Measurements from ENCODE around the gene CEP20.
"Not testable (repeated sequence)": the region's sequence is repeated elsewhere in the genome, so short reads cannot be mapped to it uniquely, and the experiment has no call there.

The CEP20 gene

GRCh38 chr16:15839204-15839603 lies 49.2 kb downstream of the CEP20 start:
- not testable (repeated sequence) for H3K9me3 ChIP-seq (replicated peaks; ENCODE audit: low read length); H3K36me3 ChIP-seq (ENCODE audit: insufficient read depth, low read length); H3K9ac ChIP-seq (ENCODE audit: low read depth, low read length); H3K4me3 ChIP-seq (ENCODE audit: low read length); H3K4me2 ChIP-seq (ENCODE audit: low read length); H3K4me1 ChIP-seq (ENCODE audit: control insufficient read depth, insufficient read depth, low read length)
- peaks cover 24% of the 10 kb centered on the region for H3K27me3 ChIP-seq (ENCODE audit: control insufficient read depth, insufficient read depth, low read length)

- H3K4me2 ChIP-seq (ENCODE audit: low read length), result no peak overlapping the region
- no peak overlapping the region for H3K9ac ChIP-seq (ENCODE audit: low read depth, low read length)
- H3K4me1 ChIP-seq (ENCODE audit: control insufficient read depth, insufficient read depth, low read length), result no peaks in the 10 kb centered on the region
- H3K4me3 ChIP-seq (ENCODE audit: low read length), result no peak overlapping the region
- no peaks in the 10 kb centered on the region for H3K36me3 ChIP-seq (ENCODE audit: insufficient read depth, low read length)
- H3K9me3 ChIP-seq (replicated peaks; ENCODE audit: low read length), result no peaks in the 10 kb centered on the region
- H3K27me3 ChIP-seq (ENCODE audit: control insufficient read depth, insufficient read depth, low read length), result peaks cover 31% of the 10 kb centered on the region
Observed at GRCh38 chr16:15837761-15838160, 50.6 kb downstream of the CEP20 start.

- H3K4me2 ChIP-seq (ENCODE audit: low read length), result no peak overlapping the region
- no peaks in the 10 kb centered on the region for H3K9me3 ChIP-seq (replicated peaks; ENCODE audit: low read length)
- no peak overlapping the region for H3K9ac ChIP-seq (ENCODE audit: low read depth, low read length)
Observed at GRCh38 chr16:15836965-15837611, 51.3 kb downstream of the CEP20 start.

GRCh38 chr16:15836074-15836473 lies 52.3 kb downstream of the CEP20 start:
- Histone ChIP-seq H3K36me3 (ENCODE audit: insufficient read depth, low read length) (no peaks in the 10 kb centered on the region), H3K4me1 (ENCODE audit: control insufficient read depth, insufficient read depth, low read length) (no peaks in the 10 kb centered on the region)

More at GRCh38 chr16:15836965-15837611, 51.3 kb downstream of the CEP20 start:
- no peaks in the 10 kb centered on the region for H3K4me1 ChIP-seq (ENCODE audit: control insufficient read depth, insufficient read depth, low read length)
- H3K4me3 ChIP-seq (ENCODE audit: low read length), result no peak overlapping the region
- H3K36me3 ChIP-seq (ENCODE audit: insufficient read depth, low read length), result no peaks in the 10 kb centered on the region
- H3K27me3 ChIP-seq (ENCODE audit: control insufficient read depth, insufficient read depth, low read length), result peaks cover 34% of the 10 kb centered on the region

GRCh38 chr16:15835136-15835878 lies 53.1 kb downstream of the CEP20 start:
- no peaks in the 10 kb centered on the region for H3K36me3 ChIP-seq (ENCODE audit: insufficient read depth, low read length)
- no peaks in the 10 kb centered on the region for H3K4me1 ChIP-seq (ENCODE audit: control insufficient read depth, insufficient read depth, low read length)
- peaks cover 27% of the 10 kb centered on the region for H3K27me3 ChIP-seq (ENCODE audit: control insufficient read depth, insufficient read depth, low read length)
- no peaks in the 10 kb centered on the region for H3K9me3 ChIP-seq (replicated peaks; ENCODE audit: low read length)
- no peak overlapping the region for H3K4me3 ChIP-seq (ENCODE audit: low read length)
- H3K9ac ChIP-seq (ENCODE audit: low read depth, low read length), result no peak overlapping the region
- H3K4me2 ChIP-seq (ENCODE audit: low read length), result no peak overlapping the region

More at GRCh38 chr16:15836074-15836473, 52.3 kb downstream of the CEP20 start:
- peaks cover 34% of the 10 kb centered on the region for H3K27me3 ChIP-seq (ENCODE audit: control insufficient read depth, insufficient read depth, low read length)
- H3K4me3 ChIP-seq (ENCODE audit: low read length), result no peak overlapping the region
- no peaks in the 10 kb centered on the region for H3K9me3 ChIP-seq (replicated peaks; ENCODE audit: low read length)
- H3K9ac ChIP-seq (ENCODE audit: low read depth, low read length), result no peak overlapping the region
- no peak overlapping the region for H3K4me2 ChIP-seq (ENCODE audit: low read length)

GRCh38 chr16:15834502-15834901 lies 53.9 kb downstream of the CEP20 start:
- Histone ChIP-seq H3K9me3 (replicated peaks; ENCODE audit: low read length) (no peaks in the 10 kb centered on the region), H3K36me3 (ENCODE audit: insufficient read depth, low read length) (no peaks in the 10 kb centered on the region), H3K4me2 (ENCODE audit: low read length) (no peak overlapping the region), H3K4me1 (ENCODE audit: control insufficient read depth, insufficient read depth, low read length) (no peaks in the 10 kb centered on the region), H3K27me3 (ENCODE audit: control insufficient read depth, insufficient read depth, low read length) (peaks cover 24% of the 10 kb centered on the region), H3K9ac (ENCODE audit: low read depth, low read length) (no peak overlapping the region), H3K4me3 (ENCODE audit: low read length) (no peak overlapping the region)

GRCh38 chr16:15833541-15833940 lies 54.9 kb downstream of the CEP20 start:
- Histone ChIP-seq H3K4me1 (ENCODE audit: control insufficient read depth, insufficient read depth, low read length) (no peaks in the 10 kb centered on the region), H3K4me3 (ENCODE audit: low read length) (no peak overlapping the region), H3K27me3 (ENCODE audit: control insufficient read depth, insufficient read depth, low read length) (peaks cover 33% of the 10 kb centered on the region), H3K36me3 (ENCODE audit: insufficient read depth, low read length) (no peaks in the 10 kb centered on the region), H3K9me3 (replicated peaks; ENCODE audit: low read length) (no peaks in the 10 kb centered on the region), H3K9ac (ENCODE audit: low read depth, low read length) (no peak overlapping the region), H3K4me2 (ENCODE audit: low read length) (no peak overlapping the region)

- Histone ChIP-seq H3K4me1 (ENCODE audit: control insufficient read depth, insufficient read depth, low read length) (no peaks in the 10 kb centered on the region), H3K9me3 (replicated peaks; ENCODE audit: low read length) (no peaks in the 10 kb centered on the region), H3K27me3 (ENCODE audit: control insufficient read depth, insufficient read depth, low read length) (peaks cover 41% of the 10 kb centered on the region), H3K4me3 (ENCODE audit: low read length) (no peak overlapping the region), H3K36me3 (ENCODE audit: insufficient read depth, low read length) (no peaks in the 10 kb centered on the region), H3K4me2 (ENCODE audit: low read length) (no peak overlapping the region), H3K9ac (ENCODE audit: low read depth, low read length) (no peak overlapping the region)
Observed at GRCh38 chr16:15832241-15832640, 56.2 kb downstream of the CEP20 start.

GRCh38 chr16:15830832-15831451 lies 57.5 kb downstream of the CEP20 start:
- peaks cover 47% of the 10 kb centered on the region for H3K27me3 ChIP-seq (ENCODE audit: control insufficient read depth, insufficient read depth, low read length)

GRCh38 chr16:15829460-15829859 lies 58.9 kb downstream of the CEP20 start:
- H3K9me3 ChIP-seq (replicated peaks; ENCODE audit: low read length), result no peaks in the 10 kb centered on the region
- H3K4me3 ChIP-seq (ENCODE audit: low read length), result no peak overlapping the region
- H3K4me1 ChIP-seq (ENCODE audit: control insufficient read depth, insufficient read depth, low read length), result no peaks in the 10 kb centered on the region
- no peak overlapping the region for H3K4me2 ChIP-seq (ENCODE audit: low read length)
- no peak overlapping the region for H3K9ac ChIP-seq (ENCODE audit: low read depth, low read length)
- no peaks in the 10 kb centered on the region for H3K36me3 ChIP-seq (ENCODE audit: insufficient read depth, low read length)
- peaks cover 58% of the 10 kb centered on the region for H3K27me3 ChIP-seq (ENCODE audit: control insufficient read depth, insufficient read depth, low read length)

More at GRCh38 chr16:15830832-15831451, 57.5 kb downstream of the CEP20 start:
- Histone ChIP-seq H3K36me3 (ENCODE audit: insufficient read depth, low read length) (no peaks in the 10 kb centered on the region), H3K9me3 (replicated peaks; ENCODE audit: low read length) (no peaks in the 10 kb centered on the region), H3K4me3 (ENCODE audit: low read length) (no peak overlapping the region), H3K9ac (ENCODE audit: low read depth, low read length) (no peak overlapping the region), H3K4me2 (ENCODE audit: low read length) (no peak overlapping the region), H3K4me1 (ENCODE audit: control insufficient read depth, insufficient read depth, low read length) (no peaks in the 10 kb centered on the region)

GRCh38 chr16:15827709-15828343 lies 60.6 kb downstream of the CEP20 start:
- no peaks in the 10 kb centered on the region for H3K9me3 ChIP-seq (replicated peaks; ENCODE audit: low read length)
- no peak overlapping the region for H3K9ac ChIP-seq (ENCODE audit: low read depth, low read length)
- H3K4me1 ChIP-seq (ENCODE audit: control insufficient read depth, insufficient read depth, low read length), result no peaks in the 10 kb centered on the region
- no peak overlapping the region for H3K4me3 ChIP-seq (ENCODE audit: low read length)
- no peaks in the 10 kb centered on the region for H3K36me3 ChIP-seq (ENCODE audit: insufficient read depth, low read length)
- peaks cover 62% of the 10 kb centered on the region for H3K27me3 ChIP-seq (ENCODE audit: control insufficient read depth, insufficient read depth, low read length)
- H3K4me2 ChIP-seq (ENCODE audit: low read length), result no peak overlapping the region
